OCI-LY7 (cell line): ENCODE measurements around the gene ARPC5L.

ENCODE experiments used
- CTCF ChIP-seq: fragments of 200-600 bp; sonication (generic); conservative IDR thresholded peaks from 2 replicates; pipeline ENCODE4 v1.5.1; 2014; ENCODE audit warnings: mild to moderate bottlenecking, antibody characterized with exemption, low read length, moderate library complexity, mixed read lengths
- EZH2phosphoT487 ChIP-seq: fragments of 200-600 bp; sonication (generic); IDR thresholded peaks from 2 replicates; pipeline ENCODE4 v1.6.1; 2018; ENCODE audit warnings: low read depth, borderline replicate concordance, mild to moderate bottlenecking, mixed run types, antibody characterized with exemption, low read length, moderate library complexity, mixed read lengths

- no peak for TF ChIP-seq EZH2phosphoT487
- TF ChIP-seq CTCF: no peak
Observed at GRCh38 chr9:124875501-124875900, 13.6 kb downstream of the ARPC5L start.
